BLaER1 treated with 17β-estradiol and CSF1 and Interleukin-3, amounts not matched to agents 10 nM and 100 nM (cell line): Measurements from ENCODE around the gene TRIB2.

Source experiments
- H3K27ac ChIP-seq, 11 experiments: shearing (Covaris generic); formaldehyde crosslinking; 2 replicates each; pipeline ENCODE4 v1.8.1; 2022
- H3K27me3 ChIP-seq, 11 experiments: shearing (Covaris generic); formaldehyde crosslinking; 2 replicates each; pipeline ENCODE4 v1.8.1; 2022
- H3K36me3 ChIP-seq, 11 experiments: shearing (Covaris generic); formaldehyde crosslinking; 2 replicates each; pipeline ENCODE4 v1.8.1; 2022
- H3K4me1 ChIP-seq, 10 experiments: shearing (Covaris generic); formaldehyde crosslinking; 2 replicates each; pipeline ENCODE4 v1.8.1; 2022
- H3K4me2 ChIP-seq, 11 experiments: shearing (Covaris generic); formaldehyde crosslinking; 2 replicates each; pipeline ENCODE4 v1.8.1; 2022
- H3K4me3 ChIP-seq, 10 experiments: shearing (Covaris generic); formaldehyde crosslinking; 2 replicates each; pipeline ENCODE4 v1.8.1; 2022
- H3K9ac ChIP-seq, 11 experiments: shearing (Covaris generic); formaldehyde crosslinking; 2 replicates each; pipeline ENCODE4 v1.8.1; 2022
- H3K9me3 ChIP-seq, 11 experiments: shearing (Covaris generic); formaldehyde crosslinking; replicated peaks in 1 of 11; 2 replicates each; pipeline ENCODE4 v1.8.1; 2022
- H4K20me1 ChIP-seq, 11 experiments: shearing (Covaris generic); formaldehyde crosslinking; 2 replicates each; pipeline ENCODE4 v1.8.1; 2022
- Cebpa-rat ChIP-seq, 11 experiments: shearing (Covaris generic); IDR thresholded peaks; 2 replicates each; pipeline ENCODE4 v1.8.1; 2022

The TRIB2 gene

GRCh38 chr2:12720754-12721378 lies 4.1 kb downstream of the TRIB2 start:
- H3K4me3 ChIP-seq, result peak overlapping the region in 9 of 10 experiments; percentile 73 to 97 (median 94); a peak in 19 of 20 replicates
- no peaks in the 10 kb centered on the region for H3K9me3 ChIP-seq
- peaks cover 0 to 67% (median 31%) of the 10 kb centered on the region in 11 experiments; a peak in 17 of 22 replicates for H3K36me3 ChIP-seq
- peak overlapping the region; percentile 82 to 99 (median 92); a peak in 21 of 22 replicates for H3K4me2 ChIP-seq
- H3K27ac ChIP-seq, result peak overlapping the region in 9 of 11 experiments; percentile 56 to 94 (median 92); a peak in 18 of 22 replicates
- H3K9ac ChIP-seq, result peak overlapping the region in 9 of 11 experiments; percentile 57 to 97 (median 95); a peak in 17 of 22 replicates
- no peak for TF ChIP-seq Cebpa-rat (IDR thresholded peaks at IDR 0.05)
- peaks cover 0 to 68% (median 31%) of the 10 kb centered on the region in 11 experiments; a peak in 15 of 22 replicates for H4K20me1 ChIP-seq
- H3K27me3 ChIP-seq, result peaks cover 0 to 38% (median 0%) of the 10 kb centered on the region in 11 experiments; a peak in 4 of 22 replicates
- H3K4me1 ChIP-seq, result peaks cover 39 to 75% (median 60%) of the 10 kb centered on the region in 10 experiments

GRCh38 chr2:12721566-12722446 lies 5.1 kb downstream of the TRIB2 start:
- Histone ChIP-seq H3K9ac (peak overlapping the region; percentile 21 to 97 (median 93); a peak in 21 of 22 replicates), H3K9me3 (no peaks in the 10 kb centered on the region), H3K27me3 (peaks cover 0 to 38% (median 0%) of the 10 kb centered on the region in 11 experiments; a peak in 4 of 22 replicates), H3K4me3 (peak overlapping the region in 9 of 10 experiments; percentile 73 to 97 (median 94); a peak in 19 of 20 replicates), H4K20me1 (peaks cover 0 to 78% (median 40%) of the 10 kb centered on the region in 11 experiments; a peak in 19 of 22 replicates), H3K4me2 (peak overlapping the region; percentile 82 to 99 (median 92)), H3K4me1 (peaks cover 48 to 82% (median 69%) of the 10 kb centered on the region in 10 experiments), H3K27ac (peak overlapping the region in 10 of 11 experiments; percentile 1 to 94 (median 92); a peak in 18 of 22 replicates), H3K36me3 (peaks cover 0 to 76% (median 41%) of the 10 kb centered on the region in 11 experiments; a peak in 17 of 22 replicates)
- no peak for TF ChIP-seq Cebpa-rat (IDR thresholded peaks at IDR 0.05)

DNA sequence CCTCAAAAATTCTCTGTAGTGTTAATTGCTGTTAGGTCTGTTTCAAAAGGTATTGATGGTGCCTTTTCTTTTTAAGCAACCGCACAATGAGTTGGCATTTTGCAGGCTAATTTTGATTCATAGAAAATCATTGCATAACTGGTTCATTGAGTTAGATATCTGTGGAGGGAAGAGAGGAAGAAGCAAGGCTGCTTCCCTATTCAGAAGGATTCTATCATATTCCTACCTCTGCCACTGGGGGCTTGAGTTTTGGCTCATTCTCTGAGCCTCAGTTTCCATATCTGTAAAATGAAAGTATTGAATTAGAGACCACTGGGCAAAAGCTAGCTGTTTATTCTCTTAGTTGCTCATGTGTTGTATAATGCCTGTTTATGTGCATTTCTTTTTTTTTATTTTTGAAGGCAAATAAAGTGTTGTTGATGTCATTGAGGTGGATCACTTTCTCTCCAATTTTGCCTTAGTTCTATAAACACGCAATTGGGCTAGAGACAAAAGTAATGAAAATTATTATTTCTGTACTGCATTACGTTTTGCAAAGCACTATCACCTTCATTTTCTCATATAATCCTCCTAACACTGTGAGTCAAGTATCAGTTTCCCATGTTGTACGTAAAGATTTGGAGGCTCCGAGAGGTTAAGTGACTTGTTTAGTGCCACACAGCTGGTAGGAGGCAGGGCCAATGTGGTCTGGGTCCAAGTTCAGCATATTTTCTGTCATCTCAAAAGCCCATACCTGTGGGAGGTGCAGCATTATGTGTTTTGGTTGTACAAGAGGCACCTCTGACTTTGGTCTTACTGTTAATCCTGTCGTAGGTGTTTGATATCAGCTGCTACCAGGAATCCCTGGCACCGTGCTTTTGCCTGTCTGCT lies 5.9 kb downstream of the TRIB2 start:
- Histone ChIP-seq H3K9ac (peak overlapping the region; percentile 21 to 97 (median 93); a peak in 19 of 22 replicates), H3K27me3 (peaks cover 0 to 38% (median 0%) of the 10 kb centered on the region in 11 experiments; a peak in 4 of 22 replicates), H3K27ac (peak overlapping the region in 9 of 11 experiments; percentile 56 to 94 (median 92); a peak in 18 of 22 replicates), H3K9me3 (no peaks in the 10 kb centered on the region), H3K36me3 (peaks cover 0 to 85% (median 49%) of the 10 kb centered on the region in 11 experiments; a peak in 17 of 22 replicates), H4K20me1 (peaks cover 0 to 86% (median 49%) of the 10 kb centered on the region in 11 experiments; a peak in 19 of 22 replicates), H3K4me2 (peak overlapping the region; percentile 82 to 99 (median 92)), H3K4me3 (peak overlapping the region in 8 of 10 experiments; percentile 73 to 97 (median 94); a peak in 16 of 20 replicates), H3K4me1 (peaks cover 57 to 90% (median 77%) of the 10 kb centered on the region in 10 experiments)
- peak in 5 of 11 experiments; percentile 16 to 79 (median 63); a peak in 6 of 22 replicates for TF ChIP-seq Cebpa-rat (IDR thresholded peaks at IDR 0.05)

DNA sequence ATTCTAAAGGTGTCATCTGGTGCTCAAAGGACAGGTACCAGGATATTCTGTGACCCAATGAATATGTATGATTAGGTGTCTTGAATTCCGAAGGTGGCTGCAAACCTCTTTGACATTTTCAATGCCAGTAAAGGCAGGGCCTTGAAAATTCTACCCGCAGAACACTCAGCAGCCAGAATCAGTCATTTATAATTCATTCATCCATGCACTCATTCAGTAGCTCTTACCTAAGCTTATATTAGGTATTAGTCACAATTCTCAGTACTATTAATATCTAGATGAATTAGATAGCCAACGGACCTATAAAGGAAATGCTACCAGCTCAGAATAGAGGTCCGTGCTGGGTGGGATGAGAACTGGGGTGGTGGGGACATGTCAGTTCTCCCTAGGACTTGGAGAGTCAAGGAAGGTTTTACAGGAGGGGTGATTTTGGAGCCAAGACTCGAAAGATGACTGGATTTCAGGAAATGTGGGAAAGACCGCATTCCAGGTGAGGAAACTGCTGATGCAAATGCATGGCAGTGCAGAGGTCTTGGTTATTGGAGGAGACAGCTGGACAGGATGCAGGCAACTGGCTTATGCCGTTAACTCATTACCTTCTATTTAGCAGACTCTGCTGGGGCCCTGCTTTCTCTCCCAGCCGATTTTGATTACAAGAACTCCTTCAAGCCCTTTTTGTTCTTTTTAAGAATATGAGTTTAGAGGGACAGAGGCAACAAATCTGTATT lies 7.2 kb downstream of the TRIB2 start:
- H3K4me3 ChIP-seq, result peak overlapping the region in 6 of 10 experiments; percentile 0 to 97 (median 95); a peak in 9 of 20 replicates
- no peak for TF ChIP-seq Cebpa-rat (IDR thresholded peaks at IDR 0.05)
- H4K20me1 ChIP-seq, result peaks cover 0 to 97% (median 61%) of the 10 kb centered on the region in 11 experiments; a peak in 19 of 22 replicates
- H3K27me3 ChIP-seq, result peaks cover 0 to 28% (median 0%) of the 10 kb centered on the region in 11 experiments; a peak in 4 of 22 replicates
- peak overlapping the region in 7 of 11 experiments; percentile 8 to 94 (median 92); a peak in 11 of 22 replicates for H3K27ac ChIP-seq
- H3K36me3 ChIP-seq, result peaks cover 0 to 97% (median 57%) of the 10 kb centered on the region in 11 experiments; a peak in 17 of 22 replicates
- peak overlapping the region in 6 of 11 experiments; percentile 25 to 97 (median 73); a peak in 9 of 22 replicates for H3K9ac ChIP-seq
- H3K9me3 ChIP-seq, result no peaks in the 10 kb centered on the region
- H3K4me1 ChIP-seq, result peaks cover 69 to 100% (median 87%) of the 10 kb centered on the region in 10 experiments
- peak overlapping the region in 10 of 11 experiments; percentile 82 to 99 (median 92); a peak in 21 of 22 replicates for H3K4me2 ChIP-seq

DNA sequence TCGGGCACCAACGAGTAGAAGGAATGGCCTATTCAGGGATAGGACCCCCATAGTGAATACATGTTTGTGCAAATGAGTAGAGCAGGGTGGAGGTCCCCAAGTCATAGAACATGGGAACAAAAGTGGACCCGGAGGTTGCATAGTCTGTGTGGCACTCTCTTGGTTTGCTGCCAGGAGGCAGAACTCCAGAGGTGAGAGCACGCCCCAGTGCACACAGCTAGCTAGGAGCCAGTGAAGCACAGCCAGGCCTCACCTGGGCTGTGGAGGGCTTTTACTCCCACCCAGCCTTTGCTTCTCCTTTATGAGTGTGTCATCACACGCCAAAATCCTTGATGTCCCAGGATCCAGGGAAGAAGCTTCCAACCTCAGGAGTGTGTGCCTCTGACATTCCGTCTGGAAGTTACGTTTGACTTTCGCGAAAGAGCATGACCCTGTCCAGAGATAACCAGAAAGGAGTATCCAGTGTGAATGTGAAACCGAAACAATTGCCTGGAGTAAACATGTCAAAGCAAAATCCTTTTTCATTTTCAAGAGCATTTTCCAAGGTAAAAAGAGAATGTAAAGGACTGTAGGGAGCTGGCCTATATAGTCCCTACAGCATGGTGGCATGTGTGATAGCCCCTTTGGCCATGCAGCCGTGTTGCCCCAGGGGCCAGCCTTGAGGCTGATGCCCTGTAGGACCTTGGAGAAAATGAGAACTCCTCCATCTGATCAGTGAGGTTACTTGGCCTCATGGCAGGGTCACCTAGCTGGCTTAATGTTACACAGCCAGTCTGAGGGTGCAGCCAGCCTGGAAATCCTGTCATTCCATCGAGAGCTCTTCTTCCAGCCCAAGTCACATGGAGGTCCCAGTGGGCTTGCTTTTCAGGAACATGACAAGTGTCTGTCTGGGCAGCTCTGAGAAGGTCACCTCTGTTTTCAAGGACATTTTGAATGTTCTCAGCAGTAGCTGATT lies 8.8 kb downstream of the TRIB2 start:
- Histone ChIP-seq H3K9me3 (no peaks in the 10 kb centered on the region), H3K27ac (peak overlapping the region in 9 of 11 experiments; percentile 31 to 94 (median 58); a peak in 17 of 22 replicates), H4K20me1 (peaks cover 0 to 100% (median 77%) of the 10 kb centered on the region in 11 experiments; a peak in 19 of 22 replicates), H3K4me1 (peaks cover 74 to 100% (median 93%) of the 10 kb centered on the region in 10 experiments), H3K4me2 (peak overlapping the region; percentile 74 to 99 (median 90)), H3K36me3 (peaks cover 0 to 97% (median 73%) of the 10 kb centered on the region in 11 experiments; a peak in 18 of 22 replicates), H3K4me3 (peak overlapping the region in 4 of 10 experiments; percentile 7 to 97 (median 16); a peak in 6 of 20 replicates), H3K9ac (peak overlapping the region in 6 of 11 experiments; percentile 8 to 97 (median 32); a peak in 8 of 22 replicates), H3K27me3 (peaks cover 0 to 12% (median 0%) of the 10 kb centered on the region in 11 experiments; a peak in 1 of 22 replicates)
- no peak for TF ChIP-seq Cebpa-rat (IDR thresholded peaks at IDR 0.05)

GRCh38 chr2:12726271-12726670 lies 9.5 kb downstream of the TRIB2 start:
- H3K27me3 ChIP-seq, result 0 out of 22 replicates have a peak, but pooled peaks cover 0 to 6% (median 0%) of the 10 kb centered on the region in 11 experiments
- no peaks in the 10 kb centered on the region for H3K9me3 ChIP-seq
- no peak overlapping the region; a peak in 1 of 20 replicates for H3K4me3 ChIP-seq
- peak overlapping the region in 4 of 11 experiments; percentile 8 to 97 (median 32); a peak in 3 of 22 replicates for H3K9ac ChIP-seq
- no peak for TF ChIP-seq Cebpa-rat (IDR thresholded peaks at IDR 0.05)
- peaks cover 70 to 100% (median 97%) of the 10 kb centered on the region in 10 experiments for H3K4me1 ChIP-seq
- H3K36me3 ChIP-seq, result peaks cover 0 to 97% (median 81%) of the 10 kb centered on the region in 11 experiments; a peak in 19 of 22 replicates
- H3K27ac ChIP-seq, result peak overlapping the region in 9 of 11 experiments; percentile 31 to 94 (median 58); a peak in 14 of 22 replicates
- peaks cover 0 to 100% (median 85%) of the 10 kb centered on the region in 11 experiments; a peak in 19 of 22 replicates for H4K20me1 ChIP-seq
- peak overlapping the region; percentile 74 to 99 (median 90) for H3K4me2 ChIP-seq
